ENCODE results near the gene HOXC9. TPM values are rescaled to one million over a fixed set of nuclear protein-coding genes. Genes with fewer than 3 reads are reported as not detected.
A peak's percentile ranks its signal among the peaks of the same experiment; 100 is the strongest.

HOXC9 gene
- total RNA-seq, 1 experiment from 2014 or later: 7.8 TPM

DNA sequence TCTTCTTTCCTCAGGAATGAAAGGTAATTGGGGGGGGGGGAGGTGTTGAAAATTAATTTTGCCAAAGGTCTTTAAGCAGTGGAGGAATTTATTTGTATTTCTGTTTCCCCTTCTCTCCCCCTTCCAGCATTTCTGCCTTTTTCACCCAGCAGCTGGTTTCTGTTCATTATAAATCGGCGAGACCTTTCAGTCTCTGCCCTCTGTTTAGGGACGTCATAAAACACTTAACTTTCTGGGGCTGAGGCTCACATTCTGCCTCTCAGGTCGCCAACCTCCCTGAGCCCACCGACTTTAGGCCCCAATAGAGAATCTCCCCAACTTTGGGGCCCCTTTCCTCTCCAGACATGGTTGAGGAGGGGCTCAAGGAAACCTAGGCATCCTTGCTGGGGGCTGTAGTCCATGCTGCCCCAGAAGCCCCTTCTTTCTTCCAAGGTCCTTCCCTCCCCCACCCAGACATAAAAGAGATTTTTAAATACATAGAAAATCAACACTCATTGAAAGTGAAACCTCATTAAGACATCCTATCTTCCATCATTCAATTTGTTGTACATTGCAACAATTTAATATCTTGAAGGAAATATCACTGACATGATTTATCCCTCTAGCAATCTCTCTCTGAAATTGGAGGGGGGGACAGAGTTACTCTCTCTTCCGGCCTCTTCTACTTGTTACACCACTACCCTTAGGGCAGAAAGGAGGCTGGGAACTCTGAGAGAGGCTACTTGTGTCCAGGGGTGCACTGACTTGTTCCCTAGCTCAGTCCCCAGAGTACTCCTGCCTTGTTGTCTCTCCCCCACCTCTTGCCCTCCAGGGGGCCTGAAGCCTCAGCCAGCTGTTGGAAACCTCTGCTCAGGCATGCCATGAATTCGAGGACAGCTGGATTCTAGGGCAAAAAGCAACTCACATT is 25.8 kb downstream of the HOXC9 start:
- peak; percentile 76 for DNase-seq (ENCODE audit: low read depth)

DNA sequence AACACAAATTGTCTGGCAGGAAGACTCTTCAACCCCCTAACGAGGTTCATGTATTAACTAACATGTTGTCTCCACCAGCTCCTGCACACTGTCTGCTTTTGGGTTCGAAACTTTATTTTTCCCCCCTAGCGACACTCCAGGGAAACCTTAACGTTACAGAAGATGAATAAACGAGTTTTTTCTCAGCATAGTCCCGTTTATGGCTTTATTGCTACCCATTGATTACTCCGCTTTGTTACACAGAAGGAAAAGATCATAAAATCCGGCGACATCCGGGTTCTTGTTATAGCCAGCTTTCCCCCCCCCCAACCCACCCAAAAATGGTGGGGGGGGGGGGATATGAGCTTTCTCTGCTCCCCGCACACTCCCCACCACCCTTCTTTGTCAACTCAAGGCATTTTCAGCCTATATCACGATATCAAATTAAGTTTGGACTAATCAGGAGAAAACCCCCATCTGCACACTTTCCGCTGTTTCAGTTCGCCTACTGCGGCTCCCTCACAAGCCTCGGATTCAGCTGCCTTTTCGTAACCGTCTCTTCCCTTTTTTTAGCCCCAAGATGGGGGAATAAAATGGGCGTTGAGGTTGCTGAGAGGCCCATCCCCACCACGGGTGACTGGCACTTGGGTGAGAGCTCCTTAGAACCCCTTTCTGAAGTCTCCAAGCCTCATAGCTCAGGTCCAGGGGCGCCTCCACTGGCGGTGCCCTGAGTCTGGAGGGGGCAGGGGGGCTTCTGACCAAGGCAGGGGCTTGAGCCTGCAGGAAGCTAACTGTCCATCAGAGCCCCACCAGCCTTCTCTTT is 26.9 kb downstream of the HOXC9 start:
- DNase-seq (ENCODE audit: low read depth): no peak

DNA sequence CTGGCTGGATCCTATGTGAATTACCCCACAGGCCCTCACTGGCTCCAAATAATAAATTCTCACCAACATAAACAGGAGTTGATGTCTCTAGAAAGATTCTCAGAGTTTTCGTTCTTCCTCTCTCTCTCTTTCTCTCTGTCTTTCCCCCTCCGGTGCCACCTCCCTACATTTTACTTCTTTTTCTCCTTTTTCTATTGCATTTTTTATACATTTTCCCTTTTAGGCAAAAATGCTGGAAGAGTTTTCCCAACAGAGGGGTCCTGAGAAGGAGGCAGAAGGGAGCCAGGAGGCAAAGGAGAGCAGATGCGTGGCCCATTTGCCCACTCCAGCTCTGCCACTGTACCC is 27.5 kb downstream of the HOXC9 start:
- no peak for DNase-seq (ENCODE audit: low read depth)

DNA sequence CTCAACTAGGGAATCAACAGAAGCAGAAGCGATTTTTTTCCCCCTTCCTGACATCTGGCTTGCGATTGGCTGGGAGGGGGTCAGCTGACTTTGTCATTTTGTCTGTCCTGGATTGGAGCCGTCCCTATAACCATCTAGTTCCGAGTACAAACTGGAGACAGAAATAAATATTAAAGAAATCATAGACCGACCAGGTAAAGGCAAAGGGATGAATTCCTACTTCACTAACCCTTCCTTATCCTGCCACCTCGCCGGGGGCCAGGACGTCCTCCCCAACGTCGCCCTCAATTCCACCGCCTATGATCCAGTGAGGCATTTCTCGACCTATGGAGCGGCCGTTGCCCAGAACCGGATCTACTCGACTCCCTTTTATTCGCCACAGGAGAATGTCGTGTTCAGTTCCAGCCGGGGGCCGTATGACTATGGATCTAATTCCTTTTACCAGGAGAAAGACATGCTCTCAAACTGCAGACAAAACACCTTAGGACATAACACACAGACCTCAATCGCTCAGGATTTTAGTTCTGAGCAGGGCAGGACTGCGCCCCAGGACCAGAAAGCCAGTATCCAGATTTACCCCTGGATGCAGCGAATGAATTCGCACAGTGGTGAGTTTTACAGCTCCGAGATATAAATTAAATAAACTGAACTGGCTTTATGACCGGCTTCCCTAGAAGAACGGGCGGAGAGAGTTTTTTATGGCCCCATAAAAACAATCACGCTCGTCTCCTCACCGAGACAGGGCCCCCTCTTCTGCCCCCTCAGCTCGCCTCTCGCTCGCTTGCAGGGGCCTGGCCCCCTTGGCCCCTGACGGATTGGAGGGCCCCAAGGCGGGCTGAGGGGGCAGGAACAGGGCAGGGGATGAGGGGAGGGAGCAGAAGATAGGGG is 28.6 kb downstream of the HOXC9 start, which contains the start of gene HOXC6:
TSS of gene HOXC6 (plus strand) at position 127 of the 888 bp plus-strand sequence. CDS start at position 209, 82 bp downstream.
- DNase-seq (ENCODE audit: low read depth): peak; percentile 72

DNA sequence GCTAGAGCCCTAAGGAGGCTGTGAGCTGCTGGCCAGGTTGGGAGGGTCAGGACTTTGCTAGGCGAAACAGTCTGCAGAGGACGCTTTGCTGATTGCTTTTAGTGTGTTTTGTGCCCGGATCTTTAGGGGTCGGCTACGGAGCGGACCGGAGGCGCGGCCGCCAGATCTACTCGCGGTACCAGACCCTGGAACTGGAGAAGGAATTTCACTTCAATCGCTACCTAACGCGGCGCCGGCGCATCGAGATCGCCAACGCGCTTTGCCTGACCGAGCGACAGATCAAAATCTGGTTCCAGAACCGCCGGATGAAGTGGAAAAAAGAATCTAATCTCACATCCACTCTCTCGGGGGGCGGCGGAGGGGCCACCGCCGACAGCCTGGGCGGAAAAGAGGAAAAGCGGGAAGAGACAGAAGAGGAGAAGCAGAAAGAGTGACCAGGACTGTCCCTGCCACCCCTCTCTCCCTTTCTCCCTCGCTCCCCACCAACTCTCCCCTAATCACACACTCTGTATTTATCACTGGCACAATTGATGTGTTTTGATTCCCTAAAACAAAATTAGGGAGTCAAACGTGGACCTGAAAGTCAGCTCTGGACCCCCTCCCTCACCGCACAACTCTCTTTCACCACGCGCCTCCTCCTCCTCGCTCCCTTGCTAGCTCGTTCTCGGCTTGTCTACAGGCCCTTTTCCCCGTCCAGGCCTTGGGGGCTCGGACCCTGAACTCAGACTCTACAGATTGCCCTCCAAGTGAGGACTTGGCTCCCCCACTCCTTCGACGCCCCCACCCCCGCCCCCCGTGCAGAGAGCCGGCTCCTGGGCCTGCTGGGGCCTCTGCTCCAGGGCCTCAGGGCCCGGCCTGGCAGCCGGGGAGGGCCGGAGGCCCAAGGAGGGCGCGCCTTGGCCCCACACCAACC is 29.8 kb downstream of the HOXC9 start:
- no peak for DNase-seq (ENCODE audit: low read depth)

DNA sequence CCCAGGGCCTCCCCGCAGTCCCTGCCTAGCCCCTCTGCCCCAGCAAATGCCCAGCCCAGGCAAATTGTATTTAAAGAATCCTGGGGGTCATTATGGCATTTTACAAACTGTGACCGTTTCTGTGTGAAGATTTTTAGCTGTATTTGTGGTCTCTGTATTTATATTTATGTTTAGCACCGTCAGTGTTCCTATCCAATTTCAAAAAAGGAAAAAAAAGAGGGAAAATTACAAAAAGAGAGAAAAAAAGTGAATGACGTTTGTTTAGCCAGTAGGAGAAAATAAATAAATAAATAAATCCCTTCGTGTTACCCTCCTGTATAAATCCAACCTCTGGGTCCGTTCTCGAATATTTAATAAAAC is 30.5 kb downstream of the HOXC9 start:
- no peak for DNase-seq (ENCODE audit: low read depth)

DNA sequence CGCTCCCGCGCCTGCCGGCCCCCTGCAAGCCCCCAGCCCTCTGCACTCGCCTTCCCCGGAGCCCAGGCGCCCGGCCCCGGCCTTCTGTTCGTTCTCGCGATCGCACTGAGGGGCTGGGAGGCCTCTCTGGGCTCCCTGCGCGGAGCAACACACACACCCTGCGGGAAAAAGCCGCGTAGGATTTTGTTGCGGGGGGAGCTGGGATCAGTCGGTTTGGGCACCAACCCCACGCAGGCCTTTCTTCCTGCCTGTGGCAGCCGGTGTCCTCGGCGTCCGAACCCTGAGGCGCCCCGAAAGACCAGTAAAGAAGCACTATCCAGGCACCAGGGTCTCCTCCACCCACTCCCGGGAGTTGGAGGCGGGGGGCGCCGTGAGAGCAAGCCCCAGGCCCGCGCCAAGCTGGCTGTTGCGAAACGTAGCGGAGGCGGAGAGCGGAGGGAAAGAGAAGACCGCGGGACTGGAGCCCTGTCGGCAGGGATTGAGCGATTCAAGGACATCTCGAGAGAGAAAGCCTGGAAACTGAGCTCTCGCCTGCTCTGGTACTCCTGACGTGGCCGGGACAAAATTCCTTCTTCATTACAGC is 31.0 kb downstream of the HOXC9 start:
- no peak for DNase-seq (ENCODE audit: low read depth)

DNA sequence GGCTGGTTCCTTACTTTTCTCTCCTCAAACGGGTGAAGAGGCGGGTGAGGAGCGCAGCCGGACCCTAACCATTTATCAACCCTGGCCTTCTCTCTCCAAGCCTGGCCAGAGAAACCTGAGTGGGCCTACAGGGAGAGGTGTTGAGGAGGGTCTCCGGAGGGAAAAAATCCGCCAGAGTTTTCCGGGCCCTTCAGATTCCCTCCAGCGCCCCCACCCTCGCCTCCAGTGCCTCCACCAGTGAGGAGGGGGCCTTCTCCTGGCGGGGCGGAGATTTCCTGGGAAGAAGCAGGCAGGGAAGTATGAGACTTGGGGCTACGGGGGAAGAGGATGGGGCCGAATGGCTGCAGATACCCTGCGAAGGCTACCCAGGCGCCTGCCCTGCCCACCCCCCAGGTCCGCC is 31.5 kb downstream of the HOXC9 start:
- no peak for DNase-seq (ENCODE audit: low read depth)

DNA sequence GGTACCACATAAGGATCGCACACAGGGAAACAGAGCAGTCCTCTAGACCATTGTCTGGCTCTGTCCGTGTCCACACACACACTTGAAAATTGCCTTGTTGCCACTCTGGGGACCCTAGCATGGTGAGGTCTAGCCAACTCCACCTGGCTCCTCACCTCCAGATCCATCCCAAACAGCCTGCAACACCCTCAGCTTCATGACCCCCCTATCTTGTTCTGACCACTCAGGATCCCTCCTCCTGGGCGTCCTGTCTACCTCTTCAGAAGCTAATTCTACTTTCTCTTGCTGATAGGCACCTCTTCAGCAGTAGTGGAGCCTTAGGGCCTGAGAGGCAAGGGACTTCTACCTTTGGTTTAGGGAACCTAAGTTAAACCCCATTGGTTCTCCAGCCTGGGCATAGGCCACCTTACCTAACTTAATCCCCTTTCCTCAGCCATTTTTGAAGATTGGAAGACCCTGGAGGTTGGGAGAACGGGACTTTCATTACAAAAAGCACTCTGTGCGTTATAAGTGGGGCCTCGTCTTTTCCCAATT is 32.2 kb downstream of the HOXC9 start:
- DNase-seq (ENCODE audit: low read depth): no peak

DNA sequence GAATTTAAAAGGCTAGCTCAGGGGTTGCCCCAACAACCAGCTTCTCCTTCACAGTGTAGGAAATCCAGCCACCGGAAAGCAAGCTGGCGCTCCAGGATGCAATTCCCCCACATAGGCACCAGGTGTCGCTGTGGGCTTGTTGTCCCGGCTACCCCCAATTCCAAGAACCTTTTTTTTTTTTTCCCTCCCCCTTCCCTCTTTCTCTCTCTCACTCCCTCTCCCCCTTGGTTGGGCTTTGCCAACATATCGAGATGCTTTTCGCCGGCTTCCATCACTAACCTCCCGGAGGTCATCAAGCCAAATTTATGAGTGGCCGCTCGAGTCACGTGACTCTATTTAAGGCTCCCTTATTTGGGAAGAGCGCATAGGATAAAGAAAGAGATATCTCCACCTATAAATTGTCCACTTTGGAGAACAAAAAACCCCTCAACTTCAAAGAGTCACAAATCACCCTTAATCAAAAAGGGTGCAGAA is 32.7 kb downstream of the HOXC9 start, which contains the start of gene HOXC5:
TSS of gene HOXC5 (plus strand) at position 424 of the 474 bp plus-strand sequence. CDS start 73 bp downstream, outside the sequence.
- DNase-seq (ENCODE audit: low read depth): peak; percentile 91

DNA sequence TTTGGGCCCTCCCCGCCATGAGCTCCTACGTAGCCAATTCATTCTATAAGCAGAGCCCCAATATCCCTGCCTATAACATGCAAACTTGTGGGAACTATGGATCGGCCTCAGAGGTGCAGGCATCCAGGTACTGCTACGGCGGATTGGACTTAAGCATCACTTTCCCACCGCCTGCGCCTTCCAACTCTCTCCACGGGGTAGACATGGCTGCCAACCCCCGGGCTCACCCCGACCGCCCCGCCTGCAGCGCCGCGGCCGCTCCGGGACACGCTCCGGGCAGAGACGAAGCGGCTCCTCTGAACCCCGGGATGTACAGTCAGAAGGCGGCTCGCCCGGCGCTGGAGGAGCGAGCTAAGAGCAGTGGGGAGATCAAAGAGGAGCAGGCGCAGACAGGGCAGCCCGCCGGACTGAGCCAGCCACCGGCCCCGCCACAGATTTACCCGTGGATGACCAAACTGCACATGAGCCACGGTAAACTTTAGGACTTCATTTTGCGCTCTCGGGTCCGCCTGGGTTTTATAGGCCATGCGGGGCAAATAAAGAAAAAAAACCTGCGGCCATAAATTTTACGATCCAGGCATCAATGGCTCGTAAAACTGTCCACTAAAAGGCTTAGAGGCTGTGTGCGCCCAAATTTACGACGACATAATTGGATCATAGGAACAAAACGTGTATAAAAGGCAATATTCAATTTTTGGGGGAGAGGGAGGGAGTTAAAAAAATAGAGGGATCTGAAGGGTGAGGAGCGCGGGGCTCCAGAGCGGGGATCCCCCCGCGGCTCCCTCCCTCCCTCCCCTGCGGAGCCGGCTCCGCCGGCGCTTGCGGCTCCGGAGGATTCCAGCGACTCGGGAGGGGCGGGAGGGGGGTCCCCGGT is 33.4 kb downstream of the HOXC9 start:
- DNase-seq (ENCODE audit: low read depth): peak; percentile 63

DNA sequence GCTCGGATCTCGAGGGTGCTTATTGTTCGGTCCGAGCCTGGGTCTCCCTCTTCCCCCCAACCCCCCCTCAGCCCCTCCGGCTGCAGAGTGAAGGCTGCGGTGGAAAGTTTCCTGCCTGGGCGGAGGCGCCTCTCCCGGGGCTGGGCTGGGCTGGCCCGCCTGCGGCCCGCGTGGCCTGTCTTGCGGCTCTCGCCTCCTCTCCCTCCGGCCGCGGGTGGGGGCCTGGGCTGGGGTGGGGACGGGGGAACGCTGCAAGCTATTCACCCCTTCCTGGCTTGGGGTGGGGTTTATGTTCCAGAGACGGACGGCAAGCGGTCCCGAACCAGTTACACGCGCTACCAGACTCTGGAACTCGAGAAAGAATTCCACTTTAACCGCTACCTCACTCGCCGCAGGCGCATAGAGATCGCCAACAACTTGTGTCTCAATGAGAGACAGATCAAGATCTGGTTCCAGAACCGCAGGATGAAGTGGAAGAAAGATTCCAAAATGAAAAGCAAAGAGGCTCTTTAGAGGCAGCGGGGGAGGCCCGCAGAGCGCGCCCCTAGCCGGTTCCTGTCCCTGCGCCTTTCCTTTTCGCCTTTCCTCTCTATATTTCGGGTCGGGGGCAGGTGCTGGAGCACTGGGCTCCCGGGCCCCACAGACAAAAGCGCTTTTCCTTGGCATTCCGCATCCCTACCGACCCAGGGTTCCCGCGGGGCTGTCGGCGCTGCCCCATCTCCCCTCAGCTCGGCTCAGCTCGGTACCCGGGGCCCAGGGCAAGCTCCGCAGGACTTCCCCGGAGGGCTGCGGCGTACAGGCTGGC is 34.2 kb downstream of the HOXC9 start:
- DNase-seq (ENCODE audit: low read depth): no peak

DNA sequence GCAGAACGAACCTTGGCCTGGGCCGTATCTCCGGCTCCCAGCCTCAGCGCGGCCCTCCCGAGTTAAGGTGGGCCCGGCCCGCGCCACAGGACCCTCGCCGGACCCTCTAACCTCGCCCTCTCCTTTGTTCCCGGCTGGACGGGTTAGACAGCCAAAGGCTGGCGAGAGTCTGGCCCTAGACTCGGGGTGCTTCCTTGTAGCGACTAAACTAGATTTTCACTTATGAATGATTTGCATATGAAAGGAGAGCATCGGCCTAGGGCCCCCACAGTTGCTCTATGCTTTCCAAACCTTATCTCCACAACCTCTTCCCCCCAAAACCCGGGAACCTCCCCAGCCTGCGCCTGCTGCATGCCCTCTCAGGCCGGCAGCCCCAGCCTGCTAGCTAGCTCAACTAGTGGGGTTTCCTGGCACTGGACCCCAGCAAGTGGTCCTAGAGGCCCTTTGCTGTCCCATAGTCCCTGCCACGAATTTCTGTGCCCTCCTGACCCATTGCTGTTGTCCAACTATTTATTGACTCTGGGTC is 34.9 kb downstream of the HOXC9 start:
- DNase-seq (ENCODE audit: low read depth): no peak

DNA sequence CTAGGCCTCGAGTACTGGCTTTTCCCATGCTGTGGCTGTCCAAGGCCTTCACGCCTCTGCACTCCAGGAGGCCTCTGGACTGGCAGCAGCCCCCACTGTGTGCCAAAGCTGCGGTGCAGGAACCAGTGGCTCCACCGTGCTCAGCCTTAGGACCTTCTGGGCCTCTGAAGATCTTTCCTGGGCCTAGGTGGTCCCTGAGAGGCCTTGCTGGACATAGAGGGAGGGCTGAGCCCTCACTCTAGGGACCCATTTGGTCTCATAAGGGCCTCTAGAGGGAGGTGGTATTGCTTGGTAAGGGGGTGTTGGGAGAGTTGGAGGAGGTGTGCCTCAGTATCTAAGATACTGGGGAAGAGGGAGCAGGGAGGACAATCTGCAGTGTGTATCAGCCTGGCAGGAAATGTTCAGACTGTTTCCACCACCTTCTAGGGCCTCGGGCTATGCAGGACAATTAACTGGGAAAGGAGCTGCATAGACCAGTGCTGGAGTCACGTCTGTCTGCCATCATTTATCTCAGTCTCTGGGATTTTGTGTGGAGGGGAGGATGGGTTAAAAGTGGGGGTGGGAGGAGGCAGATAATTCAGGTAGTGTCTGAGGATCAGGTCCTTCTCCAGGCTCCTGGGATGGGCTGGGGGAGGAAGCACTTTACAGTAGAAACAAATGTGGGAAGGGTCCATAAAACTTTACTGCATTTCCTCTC is 35.8 kb downstream of the HOXC9 start:
- DNase-seq (ENCODE audit: low read depth): no peak

DNA sequence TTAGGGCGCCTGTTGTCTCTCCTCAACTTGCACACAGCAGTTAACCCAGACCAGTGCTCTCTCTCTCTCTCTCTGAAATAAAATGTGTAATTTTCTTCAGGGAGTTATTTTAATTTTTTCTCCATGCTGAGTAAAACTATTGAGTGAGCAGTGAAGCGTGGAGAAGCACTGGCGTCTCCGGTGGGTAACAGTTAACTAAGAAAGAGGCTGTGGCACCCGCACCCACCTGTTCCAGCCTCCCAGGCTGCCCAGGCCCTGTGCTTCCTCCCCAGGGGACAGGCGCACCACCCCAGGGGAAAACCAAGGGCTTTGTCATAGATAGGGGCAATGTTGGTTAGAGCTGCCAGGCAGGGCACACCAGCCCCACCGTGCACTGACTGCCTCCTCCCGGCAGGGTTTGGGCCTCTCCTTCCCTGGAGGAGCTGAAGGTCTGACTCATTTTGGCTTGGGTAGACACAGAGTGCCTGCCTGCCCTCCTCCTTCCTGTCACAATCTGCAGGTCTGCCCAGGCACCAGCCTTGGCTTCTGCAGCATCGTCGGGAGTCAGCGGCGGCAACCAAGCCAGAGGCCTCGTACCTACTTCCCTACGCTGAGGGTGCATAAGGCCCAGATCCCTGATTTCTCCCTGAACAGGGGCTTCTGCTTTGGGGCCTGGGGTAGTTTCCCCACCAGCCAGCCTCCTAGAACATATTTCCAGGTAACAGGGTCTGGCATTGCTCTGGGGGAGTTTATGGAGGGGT is 36.8 kb downstream of the HOXC9 start:
- peak; percentile 72 for DNase-seq (ENCODE audit: low read depth)

Data from LHCN-M2 (cell line).